Limb (tissue), 2 donors: ENCODE measurements around the gene IFNLR1.

ENCODE experiments used
- DNase-seq, 2 donors: peaks; one replicate each; pipeline ENCODE4 v3.0.0-alpha.2; 2016; ENCODE audit errors: extremely low spot score in 2 of 2

The IFNLR1 gene

DNA sequence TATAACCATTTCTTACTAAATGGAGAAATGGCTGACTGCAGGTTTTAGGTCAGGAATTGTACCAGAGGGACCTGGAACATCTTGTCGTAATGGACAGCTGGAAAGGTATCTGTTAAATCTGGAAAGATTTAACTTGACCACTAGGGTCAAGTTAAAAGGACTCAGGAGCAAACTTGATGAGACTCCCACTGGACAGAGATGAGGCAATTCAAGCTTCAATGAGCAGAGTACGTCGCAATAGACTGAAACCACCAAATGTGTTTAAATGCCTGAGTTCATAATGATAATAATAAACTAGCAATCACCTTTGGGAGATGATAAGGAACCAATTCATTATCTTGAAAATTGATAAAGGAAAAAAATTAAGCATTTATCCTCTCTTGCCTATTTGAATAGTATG lies 8.7 kb downstream of the IFNLR1 start:
- no peak for DNase-seq

DNA sequence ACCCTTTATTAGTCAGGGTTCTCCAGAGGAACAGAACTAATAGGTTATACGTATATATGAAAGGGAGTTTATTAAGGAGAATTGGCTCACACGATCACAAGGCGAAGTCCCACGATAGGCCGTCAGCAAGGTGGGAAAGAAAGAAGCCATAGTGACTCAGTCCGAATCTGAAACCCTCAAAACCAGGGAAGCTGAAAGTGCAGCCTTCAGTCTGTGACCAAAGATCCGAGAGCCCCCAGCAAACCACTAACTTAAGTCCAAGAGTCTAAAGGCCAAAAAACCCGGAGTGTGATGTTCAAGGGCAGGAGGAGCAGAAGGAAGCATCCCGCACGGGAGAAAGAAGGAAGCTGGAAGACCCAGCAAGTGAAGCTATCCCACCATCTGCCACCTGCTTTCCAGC lies 9.9 kb downstream of the IFNLR1 start:
- DNase-seq, result no peak

GRCh38 chr1:24175033-24175755 lies 11.9 kb downstream of the IFNLR1 start:
- DNase-seq, result no peak

DNA sequence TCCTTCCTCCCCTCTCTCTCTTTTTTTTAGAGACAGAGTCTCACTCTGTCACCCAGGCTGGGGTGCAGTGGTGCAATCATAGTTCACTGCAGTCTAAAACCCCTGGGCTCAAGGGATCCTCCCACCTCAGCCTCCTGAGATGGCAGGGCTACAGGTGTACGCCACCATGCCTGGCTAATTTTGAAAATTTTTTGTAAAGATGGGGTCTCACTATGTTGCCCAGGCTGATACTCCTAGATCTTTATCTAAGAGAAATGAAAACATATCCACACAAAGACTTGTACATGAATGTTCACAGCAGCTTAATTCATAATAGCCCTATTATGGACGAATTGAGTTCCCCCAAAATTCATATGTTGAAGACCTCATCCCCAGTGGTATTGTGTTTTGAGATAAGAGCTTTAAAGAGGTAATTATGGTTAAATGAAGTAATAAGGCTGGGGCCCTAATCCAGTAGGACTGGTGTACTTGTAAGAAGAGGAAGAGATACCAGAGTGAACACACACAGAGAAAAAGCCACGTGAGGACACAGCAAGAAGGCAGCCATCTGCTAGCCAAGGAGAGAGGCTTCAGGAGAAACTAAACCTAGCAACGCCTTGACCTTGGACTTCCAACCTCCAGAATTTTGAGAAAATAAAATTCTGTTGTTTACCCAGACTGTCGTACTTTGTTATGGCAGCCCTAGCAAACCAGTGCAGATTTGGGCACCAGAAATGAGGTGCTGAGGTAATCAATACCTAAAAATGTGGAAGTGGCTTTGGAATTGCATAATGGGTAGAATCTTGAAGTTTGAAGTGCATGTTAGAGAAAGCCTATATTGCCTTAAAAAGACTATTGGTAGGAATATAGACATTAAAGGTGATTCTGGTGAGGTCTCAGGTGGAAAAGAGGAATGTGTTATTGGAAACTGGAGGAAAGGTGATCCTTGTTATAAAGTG lies 13.2 kb downstream of the IFNLR1 start:
- no peak for DNase-seq

- DNase-seq, result no peak
Observed at GRCh38 chr1:24172598-24172997, 14.5 kb downstream of the IFNLR1 start.

DNA sequence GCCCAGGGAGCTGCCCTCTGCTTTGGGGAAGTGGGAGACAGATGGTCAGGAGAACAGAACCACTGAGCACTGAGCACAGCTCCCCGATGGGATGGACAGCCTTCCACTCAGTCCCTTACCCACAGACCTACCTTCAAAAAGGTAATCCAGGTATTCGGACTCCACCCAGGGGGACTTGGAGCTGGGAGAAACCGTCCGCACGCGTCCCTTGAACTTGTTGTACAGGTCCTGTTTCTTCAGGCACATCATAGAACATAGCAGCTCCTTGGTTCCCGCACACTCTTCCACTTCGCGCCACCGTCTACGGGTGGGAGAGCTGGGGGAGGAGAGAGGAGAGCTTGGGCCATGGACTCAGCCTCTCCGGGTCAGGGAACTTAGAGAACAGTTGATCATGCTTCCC lies 17.8 kb downstream of the IFNLR1 start:
- no peak for DNase-seq

- DNase-seq, result no peak
Observed at GRCh38 chr1:24168245-24168644, 18.8 kb downstream of the IFNLR1 start.

- no peak for DNase-seq
Observed at GRCh38 chr1:24167008-24167407, 20.1 kb downstream of the IFNLR1 start.

DNA sequence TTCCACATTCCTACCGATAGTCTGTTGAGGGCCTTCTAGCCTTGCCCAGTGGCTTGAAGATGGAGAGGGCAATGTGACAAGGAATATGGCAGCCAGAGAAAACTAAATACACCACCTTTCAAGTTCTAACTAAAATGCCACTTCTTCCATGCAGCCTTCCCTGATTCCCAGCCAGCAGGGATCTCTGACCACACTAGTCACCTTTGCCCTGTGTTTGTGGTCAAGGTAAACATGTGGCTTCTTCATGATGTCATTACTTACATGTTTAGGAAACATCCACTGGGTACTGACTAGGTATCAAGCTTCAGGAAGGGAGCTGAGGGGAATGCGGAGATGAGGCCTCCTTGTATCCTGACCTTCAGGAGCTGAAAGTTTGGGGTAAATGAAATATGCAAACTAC lies 21.6 kb downstream of the IFNLR1 start:
- no peak for DNase-seq

DNA sequence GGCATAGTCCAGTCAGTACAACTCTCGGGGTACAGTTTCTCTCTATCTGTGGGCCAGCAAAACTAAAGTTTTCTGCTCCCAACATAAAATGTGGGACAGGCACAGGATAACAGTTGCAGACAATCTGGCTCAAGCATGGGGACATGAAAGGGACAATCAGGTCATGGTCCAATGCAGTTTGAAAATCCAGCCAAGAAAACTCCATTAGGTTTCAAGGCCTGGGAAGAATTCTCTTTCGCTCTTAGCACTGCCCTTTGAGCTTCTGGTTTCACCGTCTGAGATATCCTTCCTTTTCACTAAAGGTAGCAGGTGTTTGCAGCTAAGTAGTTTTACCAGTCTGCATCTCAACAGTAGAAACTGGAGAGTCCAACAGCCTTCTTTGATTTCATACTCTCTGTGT lies 23.1 kb downstream of the IFNLR1 start:
- no peak for DNase-seq

GRCh38 chr1:24162201-24162600 lies 24.9 kb downstream of the IFNLR1 start:
- DNase-seq, result no peak

DNA sequence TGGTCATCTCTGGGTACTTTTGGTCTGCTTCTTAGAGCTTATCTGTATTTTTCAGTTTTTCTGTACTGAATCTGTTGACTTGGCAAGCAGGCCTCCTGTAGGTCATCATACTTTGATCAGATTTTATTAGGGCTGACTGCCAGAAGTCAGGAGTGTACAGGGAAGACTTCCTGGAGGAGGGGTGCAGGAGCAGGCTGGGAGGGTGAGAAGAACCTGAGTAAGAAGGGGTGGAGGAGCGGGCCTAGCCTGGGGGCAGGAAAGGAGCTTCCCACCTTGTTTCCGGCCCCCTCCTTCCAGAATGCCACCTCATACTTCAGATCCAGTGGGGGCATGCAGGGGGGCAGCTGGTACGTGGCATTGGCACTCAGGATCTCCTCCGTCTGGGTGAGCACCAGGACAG lies 25.8 kb downstream of the IFNLR1 start:
- DNase-seq, result no peak

- no peak for DNase-seq
Observed at GRCh38 chr1:24159366-24159765, 27.7 kb downstream of the IFNLR1 start.

DNA sequence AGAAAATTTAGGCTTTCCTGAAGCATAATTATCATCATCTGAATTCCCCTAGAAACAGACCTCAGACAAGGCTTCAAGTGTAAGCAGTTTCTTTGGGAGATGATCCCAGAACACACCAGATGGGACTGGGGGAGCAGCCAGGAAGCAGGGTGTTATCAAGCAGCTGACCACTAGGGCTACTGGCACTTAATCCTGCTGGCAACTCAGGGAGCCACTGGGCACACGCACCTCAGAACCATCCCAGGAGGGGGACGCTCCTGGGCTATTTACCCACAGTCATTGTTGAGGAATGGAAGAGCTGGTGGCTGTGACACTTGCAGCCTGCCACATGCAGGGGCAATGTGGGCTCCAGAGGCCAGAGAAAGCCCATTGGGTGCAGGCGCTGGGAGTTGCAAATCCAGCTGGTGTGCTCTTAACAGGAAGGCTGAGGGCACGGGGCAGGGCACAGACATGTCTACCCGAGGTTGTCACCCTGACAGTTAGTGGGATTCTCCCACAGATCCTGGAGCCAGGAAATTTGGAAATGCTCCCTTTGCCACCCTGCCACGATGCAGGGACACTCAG lies 29.1 kb downstream of the IFNLR1 start:
- no peak for DNase-seq

GRCh38 chr1:24156542-24157260 lies 30.4 kb downstream of the IFNLR1 start:
- no peak for DNase-seq

DNA sequence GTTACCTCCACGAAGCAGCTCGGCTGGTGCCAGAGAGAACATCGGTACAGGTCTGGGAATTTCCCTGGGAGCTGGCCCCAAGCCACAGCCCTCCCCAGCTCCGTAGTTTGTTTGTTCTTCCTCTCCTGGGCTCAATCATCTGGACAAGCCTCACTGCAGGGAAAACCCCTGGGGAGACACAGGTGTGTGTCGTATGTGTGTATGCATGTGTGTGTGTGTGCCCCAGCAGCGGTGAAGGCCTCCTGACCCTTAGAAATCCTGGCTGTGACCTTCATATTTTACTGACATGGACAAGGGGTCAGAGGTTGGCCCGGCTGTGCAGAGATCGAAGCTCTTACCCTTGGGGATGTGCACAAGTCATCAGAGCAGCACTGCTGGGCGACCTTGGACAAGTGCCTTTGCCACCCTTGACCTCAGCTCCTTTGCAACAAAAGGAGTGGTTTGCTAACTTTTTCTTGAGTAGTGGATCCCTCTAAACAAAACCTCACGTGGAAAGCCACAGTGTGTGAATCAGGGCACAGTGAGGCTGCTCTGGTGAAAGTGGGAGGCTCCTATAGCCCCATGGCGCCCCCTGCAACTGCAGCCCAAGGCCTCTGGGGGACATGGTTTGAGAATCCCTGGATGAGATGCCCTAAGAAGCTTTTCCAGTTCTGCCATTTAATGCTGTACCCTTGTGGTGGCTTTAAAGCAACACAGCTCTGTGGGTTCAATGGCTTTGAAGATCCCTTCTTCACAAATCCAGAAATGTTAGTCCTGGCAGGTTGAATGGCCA lies 31.9 kb downstream of the IFNLR1 start:
- DNase-seq, result no peak

DNA sequence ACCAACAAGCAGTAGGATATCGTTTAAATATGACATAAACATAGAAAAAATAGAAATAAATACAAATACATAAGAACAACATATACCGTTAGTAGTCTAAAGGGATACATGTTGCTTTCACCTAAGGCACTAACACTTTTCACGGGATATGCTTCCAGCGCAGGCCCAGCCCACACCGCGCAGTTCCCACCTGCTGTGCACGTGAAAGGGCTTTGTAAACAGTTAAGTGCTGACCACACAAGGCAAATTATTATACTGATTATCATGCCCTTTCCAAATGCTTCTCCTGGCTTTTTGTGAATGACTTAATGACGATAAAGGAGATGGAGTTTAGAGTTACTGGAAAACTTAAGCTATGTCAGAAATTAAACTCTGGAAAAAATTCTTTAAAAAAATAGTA lies 32.9 kb downstream of the IFNLR1 start:
- no peak for DNase-seq

GRCh38 chr1:24152631-24153494 lies 34.2 kb downstream of the IFNLR1 start:
- DNase-seq, result no peak

DNA sequence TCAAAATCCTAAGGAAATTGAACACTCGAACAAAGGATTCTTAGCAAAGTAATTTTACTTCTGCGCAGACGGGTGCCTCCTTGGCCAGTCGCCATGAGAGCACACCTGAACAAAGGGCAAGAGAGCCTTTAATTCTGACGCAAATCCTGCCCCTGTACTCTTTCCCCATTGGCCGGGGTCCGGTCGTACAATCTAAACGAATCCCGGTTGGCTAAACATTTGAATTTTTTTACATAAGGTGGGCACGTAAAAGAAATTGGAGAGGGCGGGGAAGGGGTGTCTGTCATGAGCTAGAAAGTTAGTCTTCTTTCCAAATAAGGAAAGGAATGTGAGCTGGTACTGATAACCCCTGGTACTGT lies 35.9 kb downstream of the IFNLR1 start:
- DNase-seq, result peak in 1 of 2 donors; percentile 40
